GM18868 (cell line): Measurements from ENCODE around the gene CNP.

Experiments used
- ATAC-seq: cut with Tn5 transposase; IDR thresholded peaks from one replicate; pipeline ENCODE4 v1.9.1; 2021; ENCODE audit warnings: mild to moderate bottlenecking, moderate library complexity; ENCODE audit not compliant: unreplicated experiment

Gene CNP

DNA sequence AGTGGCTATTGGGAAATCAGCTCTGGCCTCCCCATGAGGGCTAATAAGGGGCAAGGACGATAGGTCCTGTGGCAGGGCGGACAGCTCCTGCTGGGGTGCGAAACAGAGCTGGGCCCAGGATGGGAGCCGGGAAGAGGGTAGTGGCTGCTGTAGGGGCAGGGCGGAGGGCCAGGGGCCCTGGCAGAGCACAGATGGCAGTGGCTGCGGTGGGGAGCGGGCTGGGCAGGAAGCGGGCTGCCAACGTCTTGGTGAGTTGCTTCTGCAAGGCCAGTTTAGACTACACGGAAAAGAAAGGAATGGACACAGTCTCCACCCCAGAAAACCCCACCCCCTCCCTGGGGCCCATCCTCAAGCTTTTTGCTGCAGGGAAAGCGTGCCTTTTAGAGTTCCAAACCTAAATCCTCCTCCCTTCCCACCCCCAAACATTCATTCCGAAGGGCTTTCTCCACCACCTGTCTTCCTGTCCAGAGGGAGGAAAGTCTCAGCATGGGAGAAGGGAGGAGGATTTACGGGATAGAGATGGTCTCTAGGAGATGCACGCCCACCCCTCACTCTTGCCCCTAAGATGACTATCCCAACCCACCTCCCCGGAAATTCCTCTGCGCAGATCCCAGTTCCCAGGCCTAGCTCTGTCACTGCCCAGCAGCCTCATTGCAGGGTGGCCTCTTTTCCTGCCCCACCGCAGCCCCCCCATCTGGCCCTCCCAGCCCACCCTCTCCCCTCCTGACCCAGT is 60.4 kb downstream of the CNP start:
- no peak for ATAC-seq
